AG08396 (cell line): ENCODE measurements around the gene SAP25.
"Not testable (repeated sequence)": the region's sequence is repeated elsewhere in the genome, so short reads cannot be mapped to it uniquely, and the experiment has no call there.

Experiments used
- DNase-seq: peaks from one replicate; pipeline ENCODE4 v3.0.0; 2012; ENCODE audit warnings: low spot score, mixed read lengths

Gene SAP25

DNA sequence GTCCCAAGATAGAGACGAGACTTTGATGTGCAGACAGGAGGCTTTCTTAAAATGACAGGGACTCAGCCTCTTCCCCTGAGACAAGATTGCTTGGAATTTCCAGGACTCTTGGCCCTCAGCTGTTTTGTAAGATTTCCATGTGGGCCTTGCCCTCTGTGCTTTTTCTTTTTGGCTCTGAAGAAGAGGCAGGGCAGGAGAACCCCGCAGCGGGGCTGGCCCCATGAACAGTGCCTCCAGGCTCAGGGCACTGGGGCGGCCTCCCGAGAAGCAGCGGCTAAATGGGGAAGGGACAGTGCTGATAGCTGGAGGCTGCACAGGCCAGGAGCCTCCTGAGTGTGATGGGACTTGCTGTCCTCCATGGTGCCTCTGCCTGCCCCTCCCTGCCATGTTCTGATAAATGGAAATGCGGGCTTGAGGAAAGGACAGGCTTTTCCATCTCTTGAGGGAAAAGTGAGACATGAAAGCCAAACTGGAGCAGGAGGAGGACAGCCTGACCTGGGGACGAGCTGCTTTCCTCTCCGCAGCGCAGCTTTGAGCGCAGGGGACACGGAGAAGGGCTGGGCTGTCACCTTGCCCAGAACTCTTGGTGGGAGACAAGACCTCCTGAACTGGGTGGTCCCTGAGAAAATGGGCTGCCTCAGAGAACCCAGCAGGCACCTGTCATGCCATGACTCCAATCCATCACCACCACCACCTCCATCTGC, 12.1 kb downstream of the SAP25 start:
- no peak for DNase-seq

DNA sequence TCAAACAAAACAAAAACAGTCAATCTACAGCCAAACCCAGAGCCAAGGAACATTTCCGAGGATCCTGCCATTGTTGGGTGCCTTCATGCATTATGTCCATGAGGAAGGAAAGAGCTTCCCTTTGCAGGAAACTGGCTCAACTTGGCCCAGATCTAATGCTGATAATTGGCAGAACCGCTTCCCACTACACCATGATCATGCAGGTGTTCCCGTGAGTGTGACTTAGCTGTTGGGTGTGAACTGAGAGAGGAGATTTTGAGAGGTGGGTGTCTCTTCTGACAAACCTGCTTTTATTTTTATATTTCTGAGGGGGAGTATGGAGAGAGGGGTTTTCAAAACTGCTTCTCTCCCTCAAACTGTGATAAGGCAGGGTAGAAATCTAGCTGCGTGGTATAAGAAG, 14.6 kb downstream of the SAP25 start:
- DNase-seq, result no peak

DNA sequence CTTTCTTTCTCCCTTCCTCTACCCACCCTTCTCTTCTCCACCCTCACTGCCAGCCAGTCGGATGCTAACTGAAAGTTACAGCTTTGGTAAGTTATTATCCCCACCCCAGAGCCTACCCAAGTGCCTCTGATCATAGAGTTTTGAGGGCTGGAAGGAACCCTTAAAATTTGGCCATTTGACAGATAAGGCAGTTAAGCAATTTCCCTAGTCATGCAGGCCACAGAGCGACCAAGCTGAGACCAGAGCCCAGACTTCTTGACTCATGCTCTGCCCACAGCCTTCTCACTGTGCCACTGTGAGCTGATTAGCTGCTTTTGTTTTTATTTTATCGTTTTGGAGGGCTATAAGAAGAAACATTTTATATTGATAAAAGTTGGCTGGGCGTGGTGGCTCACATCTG, 17.2 kb downstream of the SAP25 start:
- DNase-seq, result peak; percentile 61

DNA sequence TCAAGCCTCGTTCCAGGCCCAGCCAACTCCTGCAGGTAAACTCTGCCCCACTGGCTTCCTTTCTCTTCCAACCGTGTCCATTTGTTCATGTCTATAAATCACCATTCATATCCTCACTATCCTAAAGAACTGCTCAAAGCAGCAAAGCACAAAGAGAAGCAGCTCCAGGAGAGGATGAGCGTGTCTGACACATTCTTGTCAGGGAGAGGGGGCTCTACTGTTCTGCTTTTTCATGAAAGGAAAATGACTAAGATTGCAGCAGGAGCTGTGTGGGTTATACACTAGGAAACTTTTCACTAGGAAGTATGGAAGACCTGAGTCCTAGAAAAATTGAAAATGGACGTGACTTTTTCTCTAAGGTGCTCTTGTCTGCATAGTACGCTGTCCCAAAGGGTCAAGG, 18.0 kb downstream of the SAP25 start:
- no peak for DNase-seq

DNA sequence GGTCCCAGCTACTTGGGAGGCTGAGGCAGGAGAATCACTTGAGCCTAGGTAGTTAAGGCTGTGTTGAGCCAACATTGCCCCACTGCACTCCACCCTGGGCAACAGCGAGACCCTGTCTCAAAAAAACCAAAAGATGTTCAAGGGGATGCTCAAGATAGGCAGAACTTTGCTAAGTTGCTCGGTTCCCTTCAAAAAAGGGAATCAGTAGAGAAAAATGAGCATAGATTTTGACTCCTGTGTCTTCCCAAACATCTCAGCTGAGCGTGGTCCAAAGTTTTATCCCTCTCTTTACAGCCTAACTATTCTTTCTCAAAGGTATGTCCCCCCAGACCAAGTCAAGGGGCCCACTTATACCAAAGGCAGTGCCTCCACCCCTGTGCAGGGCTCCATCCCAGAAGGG, 20.7 kb downstream of the SAP25 start:
- no peak for DNase-seq

DNA sequence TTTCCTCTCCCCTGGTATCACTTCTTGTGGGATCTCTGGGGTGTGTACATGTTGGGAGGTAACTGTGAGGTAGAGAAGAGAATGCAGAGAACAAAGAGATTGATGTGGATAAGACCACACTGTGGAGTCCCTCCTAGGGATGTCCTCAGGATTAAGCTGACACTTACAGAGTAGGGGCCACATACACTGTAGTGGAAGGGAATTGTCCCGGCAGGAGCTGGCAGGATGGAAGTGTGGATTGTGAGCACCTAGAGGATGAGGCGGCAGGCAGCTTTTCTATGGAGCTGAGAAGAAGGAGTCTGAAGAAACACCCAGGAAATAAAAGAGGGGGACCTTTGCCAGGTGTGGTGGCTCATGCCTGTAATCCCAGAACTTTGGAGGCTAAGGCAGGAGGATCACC, 21.2 kb downstream of the SAP25 start:
- no peak for DNase-seq

DNA sequence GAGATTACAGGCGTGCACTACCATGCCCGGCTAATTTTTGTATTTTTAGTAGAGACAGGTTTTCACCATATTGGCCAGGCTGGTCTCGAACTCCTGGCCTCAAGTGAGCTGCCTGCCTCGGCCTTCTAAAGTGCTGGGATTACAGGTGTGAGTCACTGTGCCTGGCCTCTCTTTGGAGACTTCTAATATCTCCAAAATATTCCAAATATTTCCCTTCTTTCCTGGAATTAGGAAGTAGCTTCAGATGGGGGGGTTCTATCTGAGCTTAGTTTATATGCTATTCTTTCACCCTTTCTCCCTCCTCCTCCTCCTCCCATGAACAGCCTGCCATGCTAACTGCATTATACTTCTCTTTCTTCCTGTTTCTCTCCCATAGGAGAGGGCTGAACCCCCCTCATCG, 25.3 kb downstream of the SAP25 start:
- DNase-seq, result not testable (repeated sequence)

DNA sequence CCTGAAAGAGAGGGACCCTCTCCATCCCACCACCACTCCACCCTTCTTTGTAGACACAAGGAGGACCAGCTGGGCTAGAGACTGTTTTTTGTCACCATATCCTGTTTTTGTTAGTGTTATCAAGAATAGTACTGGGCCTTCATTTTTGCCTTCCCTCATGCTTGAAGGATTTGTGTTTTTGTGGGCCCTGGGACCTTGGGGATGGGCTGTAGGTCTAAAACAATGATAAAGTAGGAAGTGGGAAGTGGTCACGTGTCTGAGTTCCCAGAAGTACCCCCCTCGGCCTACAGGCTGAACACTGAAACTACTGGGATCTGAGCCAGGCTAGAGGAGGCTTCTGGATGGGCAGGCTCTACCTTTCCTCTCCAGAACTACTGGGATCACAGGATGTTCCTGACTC, 25.8 kb downstream of the SAP25 start:
- DNase-seq, result no peak

DNA sequence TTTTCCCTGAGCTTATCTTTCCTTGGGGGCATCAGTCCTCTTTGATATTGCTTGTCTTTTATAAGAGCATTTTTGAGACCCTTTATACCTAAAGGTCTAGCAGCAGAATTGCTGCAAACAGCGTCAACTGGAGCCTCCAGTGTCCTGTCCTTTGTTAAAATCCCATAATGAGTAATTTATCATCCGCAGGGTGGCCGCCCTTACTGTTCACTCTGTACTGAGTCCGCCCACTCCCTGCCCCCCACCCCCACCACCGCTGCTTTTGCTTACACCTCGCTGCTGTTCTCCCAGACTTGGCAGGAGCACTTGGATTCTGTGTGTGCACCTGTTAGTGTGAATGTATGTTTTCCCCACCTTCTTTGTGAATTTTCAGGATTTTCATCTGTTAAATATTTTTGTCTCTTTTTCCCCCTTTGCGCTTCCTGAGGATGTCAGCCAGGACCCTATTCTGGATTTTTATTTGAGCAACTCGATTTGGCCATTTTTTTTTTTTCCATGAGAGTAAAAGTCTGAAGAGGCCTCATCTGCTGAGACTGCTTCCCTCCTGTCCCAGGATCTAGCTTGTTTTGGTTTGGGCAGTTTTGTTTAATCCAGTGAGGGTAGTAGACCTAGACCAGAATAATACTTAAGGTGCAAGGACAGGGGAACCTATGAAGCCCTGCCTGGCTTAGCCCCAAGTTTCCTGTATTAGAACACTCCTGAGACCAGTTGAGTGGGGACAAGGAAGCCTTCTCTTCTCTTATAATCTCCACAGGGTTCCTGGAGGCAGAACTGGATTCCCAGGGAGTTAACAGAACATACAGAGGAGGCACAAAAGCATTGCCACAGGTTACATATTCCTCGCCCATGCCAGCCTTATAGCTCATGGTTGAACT, 26.5 kb downstream of the SAP25 start:
- DNase-seq, result no peak

DNA sequence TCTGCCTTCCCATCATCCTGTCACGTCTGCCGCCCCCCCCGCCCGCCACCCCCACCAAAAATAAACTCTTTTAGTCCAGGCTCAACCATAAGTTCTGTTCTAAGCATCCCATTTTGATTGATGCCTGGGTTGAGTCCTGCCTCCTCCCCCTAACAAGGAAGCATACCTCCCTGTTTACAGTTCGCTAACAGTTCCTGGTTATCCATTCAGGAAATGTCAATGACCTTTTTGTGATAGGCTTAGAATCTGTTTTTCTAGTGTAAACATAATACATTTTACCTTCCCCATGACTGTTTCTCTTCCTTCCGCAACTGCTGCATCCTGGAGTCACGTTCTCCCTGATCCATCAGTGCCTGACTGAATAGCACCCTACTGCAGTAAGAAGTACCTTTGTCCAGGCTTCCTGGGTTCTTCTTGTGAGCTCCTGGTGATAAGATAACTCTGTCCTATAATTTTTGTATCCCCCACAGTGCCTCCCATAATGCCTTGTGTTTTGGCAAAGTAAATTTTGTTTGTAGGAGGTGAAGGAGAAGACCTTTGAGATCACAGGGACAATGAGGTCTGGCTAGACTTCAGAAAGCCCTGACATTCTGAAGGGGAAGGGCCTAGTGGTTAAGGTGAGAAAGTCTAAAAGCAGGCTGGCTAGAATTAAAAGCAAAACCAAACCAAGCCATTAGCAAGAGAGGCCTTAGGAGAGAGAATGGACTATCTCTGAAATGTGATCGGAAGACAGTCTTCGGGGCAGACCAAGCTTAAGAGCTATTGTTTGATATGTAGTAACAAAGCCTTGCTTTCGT, 27.4 kb downstream of the SAP25 start:
- no peak for DNase-seq

DNA sequence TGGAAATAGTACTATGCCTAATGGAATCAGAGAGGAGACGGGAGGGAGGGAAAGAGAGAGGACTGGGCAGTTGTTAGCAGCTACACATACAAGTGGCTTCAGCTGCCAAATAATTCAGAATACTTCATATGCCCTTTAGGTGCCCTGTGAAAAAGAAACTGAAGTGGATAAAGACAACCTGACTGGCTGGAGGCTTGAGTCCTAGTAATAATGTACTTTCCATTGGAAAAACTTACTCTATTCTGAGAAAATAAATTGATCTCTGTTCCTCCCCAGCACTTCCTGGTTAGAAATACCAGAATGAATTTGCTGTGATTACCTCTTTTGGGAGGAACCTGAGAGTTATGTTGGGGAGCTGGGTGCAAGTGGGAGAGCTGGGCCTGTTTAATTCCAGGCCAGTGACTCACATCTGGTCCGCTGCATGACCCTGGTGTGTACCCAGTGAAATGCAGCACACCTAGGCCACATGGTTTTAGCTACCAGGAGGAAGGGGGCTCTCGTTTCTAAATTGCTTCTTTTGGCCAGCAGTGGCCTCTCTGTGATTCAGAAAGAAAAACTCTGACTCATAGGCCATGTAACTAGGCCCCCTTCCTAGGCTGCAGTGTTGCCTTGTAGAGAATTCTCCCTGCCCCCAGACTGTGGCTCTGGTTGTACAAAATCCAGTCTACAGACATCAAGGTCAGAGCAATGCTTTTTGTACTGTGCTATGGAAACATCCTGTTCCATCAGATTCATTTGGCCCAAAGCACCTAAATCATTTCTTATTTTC, 28.2 kb downstream of the SAP25 start:
- peak; percentile 81 for DNase-seq

DNA sequence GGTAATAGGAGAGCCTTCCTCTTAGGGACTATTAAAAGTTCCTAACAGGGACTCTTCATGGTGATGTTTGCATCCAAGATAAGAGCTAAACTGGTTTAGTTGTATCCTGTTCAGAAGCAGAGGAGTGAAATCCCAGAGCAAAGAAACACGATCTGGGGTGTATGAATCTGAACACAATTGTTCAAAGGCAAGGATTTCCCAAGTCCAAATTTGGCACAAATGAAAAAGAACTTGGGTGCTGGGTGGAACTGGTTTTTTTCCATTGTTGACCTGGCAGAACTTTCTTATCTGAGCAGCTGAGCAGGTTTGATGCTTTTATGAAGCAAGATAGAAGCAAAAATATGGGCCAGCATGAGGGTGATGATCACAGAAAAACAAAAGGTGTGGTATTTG, 28.7 kb downstream of the SAP25 start:
- no peak for DNase-seq

DNA sequence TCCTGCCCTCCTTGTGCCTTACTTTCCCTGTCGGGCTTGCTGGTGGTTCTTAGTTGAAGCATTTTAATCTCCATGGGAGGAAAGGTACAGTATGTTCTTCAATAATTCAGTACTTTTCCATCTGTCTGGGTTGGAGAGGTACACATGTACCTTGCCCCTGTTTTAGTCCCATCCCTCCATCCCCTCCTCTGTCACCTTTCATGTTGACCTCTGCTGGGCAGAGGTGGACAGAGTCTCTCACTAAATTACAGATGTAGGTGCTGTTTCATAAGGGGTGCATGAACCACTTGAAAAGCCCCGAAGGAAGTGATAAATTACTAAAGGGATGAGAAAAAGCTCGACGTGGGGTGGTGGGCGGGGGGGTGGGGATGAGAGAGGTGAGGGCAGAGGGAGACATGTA, 29.3 kb downstream of the SAP25 start:
- DNase-seq, result no peak

DNA sequence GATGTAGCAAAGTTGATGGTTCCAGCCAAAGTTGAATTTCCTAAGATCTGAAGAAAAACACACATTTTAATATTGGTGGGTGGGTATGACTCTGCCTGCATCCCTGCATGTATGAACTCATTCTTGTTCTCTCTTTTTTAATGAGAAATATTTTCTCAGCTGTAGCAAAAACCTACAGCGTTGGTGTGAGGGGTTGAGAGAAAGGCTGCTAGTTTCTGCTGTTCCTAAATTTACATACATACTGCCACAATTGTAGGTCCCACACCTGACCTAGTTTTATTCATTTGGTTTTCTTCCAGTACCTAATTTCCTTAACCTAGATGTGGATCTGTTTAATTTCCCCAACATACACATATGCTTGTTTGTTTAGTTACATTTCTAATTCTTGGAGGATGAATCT, 30.1 kb downstream of the SAP25 start:
- no peak for DNase-seq

DNA sequence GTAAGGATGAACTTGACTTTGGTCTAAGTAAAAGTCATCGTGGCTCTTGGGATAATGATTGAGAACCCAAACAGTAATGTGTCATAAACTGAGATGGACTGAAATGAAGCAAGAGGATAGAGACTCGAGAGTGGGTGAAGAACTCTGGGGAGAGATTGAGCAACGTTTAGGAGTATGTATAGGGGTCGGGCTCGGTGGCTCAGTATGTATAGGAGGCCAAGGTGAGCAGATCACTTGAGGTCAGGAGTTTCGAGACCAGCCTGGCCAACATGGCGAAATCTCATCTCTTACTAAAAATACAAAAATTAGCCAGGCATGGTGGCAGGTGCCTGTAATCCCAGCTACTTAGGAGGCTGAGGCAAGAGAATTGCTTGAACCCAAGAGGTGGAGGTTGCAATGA, 32.4 kb downstream of the SAP25 start:
- DNase-seq, result not testable (repeated sequence)

DNA sequence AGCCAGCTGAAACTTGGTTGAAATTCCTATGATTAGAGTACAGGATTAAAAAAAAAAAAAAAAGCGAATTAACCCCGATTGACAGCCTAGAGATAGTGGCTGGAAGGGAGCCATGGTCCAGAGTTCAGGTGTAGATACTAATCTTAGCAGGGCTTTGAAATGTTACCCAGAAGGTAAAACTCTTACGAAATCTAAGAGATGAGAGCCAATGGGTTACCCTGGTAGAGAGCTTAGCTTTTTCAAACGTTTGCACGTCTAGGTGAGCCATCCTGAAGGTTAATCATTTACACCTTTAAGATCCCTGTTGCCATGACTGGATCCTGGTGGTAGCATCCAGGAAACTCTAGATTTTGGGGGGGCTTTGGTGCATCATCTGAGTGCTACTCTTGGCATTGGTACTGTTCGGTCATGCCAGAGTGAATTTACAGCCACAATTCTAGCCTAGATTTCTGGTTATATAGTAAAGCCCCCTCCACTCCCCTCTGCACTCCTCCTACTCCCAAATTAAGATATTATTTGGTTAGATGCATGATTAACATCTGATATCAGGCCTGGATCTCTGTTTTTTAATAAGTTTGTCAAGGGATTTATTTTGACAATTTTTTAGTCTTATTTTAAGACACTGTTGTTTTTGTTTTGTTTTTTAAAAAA, 33.5 kb downstream of the SAP25 start:
- DNase-seq, result no peak

DNA sequence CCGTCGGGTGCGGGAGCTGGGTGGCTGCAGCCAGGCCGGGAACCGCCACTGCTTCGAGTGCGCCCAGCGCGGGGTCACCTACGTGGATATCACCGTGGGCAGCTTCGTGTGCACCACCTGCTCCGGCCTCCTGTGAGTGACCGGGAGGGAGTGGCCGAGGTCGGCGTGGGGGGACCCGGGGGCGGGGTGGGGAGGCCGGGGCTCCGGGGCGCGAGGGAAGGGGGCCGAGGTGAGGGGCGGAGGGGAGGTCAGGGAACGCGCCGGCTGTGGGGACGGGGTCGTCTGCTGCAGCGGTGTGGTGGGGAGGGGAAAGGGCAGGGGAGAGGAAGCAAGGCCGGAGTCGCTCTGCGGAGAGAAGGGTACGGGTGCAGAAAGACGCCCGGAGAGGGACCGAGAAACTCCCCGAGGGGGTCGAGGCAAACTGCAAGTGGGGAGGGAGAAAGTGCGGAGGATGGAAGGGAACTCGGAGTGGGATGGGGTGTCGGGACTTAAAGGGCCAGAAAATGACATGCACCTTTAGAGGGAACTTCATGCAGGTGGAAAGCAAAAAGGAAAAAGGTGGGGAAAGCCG, 34.2 kb downstream of the SAP25 start:
- DNase-seq, result no peak

DNA sequence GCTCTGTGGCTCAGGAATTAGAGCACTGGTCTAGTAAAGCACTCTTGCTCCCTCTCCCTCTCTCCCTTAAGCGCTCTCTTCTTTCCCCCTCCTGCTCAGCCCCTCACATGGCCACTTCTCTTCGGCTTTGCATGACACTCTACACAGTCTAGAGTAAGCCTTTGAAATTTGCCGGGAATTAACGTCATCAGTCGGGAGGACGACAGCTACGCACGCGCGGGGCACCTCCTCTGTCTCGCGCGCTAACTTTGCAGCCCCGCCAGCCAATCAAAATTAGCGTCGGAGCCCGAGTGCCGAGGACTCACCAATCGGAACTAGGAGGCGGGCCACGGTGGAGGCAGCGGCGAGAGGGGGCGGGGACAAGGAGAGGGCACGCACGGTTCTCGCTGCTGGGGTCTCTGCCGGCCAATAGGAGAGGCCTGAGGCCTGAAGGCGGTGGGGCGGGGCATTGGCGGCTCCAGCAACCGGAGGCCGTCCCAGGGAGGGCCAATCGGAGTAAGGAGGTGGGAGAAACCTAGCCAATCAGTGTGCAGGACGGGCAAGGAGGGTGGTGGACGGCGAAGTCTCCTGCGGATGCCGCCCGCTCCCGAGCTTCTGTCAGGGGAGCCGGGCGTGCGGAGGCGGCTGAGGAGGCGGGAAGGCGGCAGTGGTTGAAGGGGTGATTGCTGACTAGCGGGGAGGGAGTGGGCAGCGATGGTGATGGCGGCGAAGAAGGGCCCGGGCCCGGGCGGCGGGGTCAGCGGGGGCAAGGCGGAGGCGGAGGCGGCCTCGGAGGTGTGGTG, 34.9 kb downstream of the SAP25 start, which contains the start of gene AGFG2:
Gene AGFG2, plus strand, starts transcription at position 550 of the 782 bp plus-strand sequence. Its CDS starts 144 bp downstream, at position 694.
- DNase-seq, result peak; percentile 100

DNA sequence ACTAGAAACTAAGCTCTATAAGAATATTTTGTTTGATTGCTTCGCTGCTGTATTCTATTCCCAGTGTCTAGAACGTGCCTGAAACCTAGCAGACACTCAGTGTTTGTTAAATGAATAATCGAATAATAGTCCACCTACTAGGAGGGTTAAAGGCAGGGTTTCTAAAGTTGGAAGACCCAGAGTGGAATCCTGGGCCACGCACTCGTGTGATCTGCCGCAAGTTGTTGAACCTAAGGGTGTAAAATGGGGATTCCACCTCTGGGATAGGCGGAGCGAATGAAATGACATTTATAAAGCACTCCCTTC, 35.4 kb downstream of the SAP25 start:
- no peak for DNase-seq

DNA sequence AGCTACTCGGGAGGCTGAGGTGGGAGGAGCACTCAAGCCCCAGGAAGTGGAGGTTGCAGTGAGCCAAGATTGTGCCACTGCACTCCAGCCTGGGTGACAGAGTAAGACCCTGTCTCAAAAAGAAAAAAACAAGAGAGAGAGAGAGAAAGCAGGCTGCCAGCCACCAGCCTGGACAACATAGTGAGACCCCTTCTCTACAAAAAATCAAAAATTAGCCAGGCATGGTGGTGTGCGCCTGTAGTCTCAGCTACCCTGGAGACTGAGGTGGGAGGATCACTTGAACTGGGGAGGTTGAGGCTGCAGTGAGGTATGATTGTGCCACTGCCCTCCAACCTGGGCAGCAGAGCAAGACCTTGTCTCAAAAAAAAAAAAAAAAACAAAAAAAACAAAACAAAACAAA, 37.0 kb downstream of the SAP25 start:
- not testable (repeated sequence) for DNase-seq
